ENCODE results near the gene PTPN20.

Gene PTPN20

DNA sequence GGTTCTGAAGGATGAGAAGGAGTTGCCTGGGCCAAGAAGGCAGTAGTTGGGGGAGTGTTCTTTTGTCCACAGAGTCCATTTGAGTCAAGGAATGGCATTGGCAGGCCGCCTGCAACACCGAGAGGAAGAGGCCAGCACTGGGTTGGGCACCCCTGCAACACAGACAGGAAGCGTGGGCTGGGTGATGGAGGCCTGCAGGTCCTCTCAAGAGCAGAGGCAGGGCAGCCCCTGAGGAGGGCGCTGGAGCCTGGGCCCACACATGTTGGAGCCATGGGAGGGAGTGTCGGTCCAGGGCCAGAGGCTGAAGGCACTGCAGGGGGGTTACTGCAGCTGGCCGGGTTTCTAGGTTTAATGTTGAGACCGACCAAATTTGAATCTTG lies 137.3 kb downstream of the PTPN20 start:
- no peak overlapping the region for H3K4me3 ChIP-seq (ENCODE audit: control insufficient read depth, low read depth, low read length)
- DNase-seq (ENCODE audit: low read depth) = no peak
- TF ChIP-seq, protein P1, sequence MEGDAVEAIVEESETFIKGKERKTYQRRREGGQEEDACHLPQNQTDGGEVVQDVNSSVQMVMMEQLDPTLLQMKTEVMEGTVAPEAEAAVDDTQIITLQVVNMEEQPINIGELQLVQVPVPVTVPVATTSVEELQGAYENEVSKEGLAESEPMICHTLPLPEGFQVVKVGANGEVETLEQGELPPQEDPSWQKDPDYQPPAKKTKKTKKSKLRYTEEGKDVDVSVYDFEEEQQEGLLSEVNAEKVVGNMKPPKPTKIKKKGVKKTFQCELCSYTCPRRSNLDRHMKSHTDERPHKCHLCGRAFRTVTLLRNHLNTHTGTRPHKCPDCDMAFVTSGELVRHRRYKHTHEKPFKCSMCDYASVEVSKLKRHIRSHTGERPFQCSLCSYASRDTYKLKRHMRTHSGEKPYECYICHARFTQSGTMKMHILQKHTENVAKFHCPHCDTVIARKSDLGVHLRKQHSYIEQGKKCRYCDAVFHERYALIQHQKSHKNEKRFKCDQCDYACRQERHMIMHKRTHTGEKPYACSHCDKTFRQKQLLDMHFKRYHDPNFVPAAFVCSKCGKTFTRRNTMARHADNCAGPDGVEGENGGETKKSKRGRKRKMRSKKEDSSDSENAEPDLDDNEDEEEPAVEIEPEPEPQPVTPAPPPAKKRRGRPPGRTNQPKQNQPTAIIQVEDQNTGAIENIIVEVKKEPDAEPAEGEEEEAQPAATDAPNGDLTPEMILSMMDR (IDR thresholded peaks at IDR 0.05; ENCODE audit: control insufficient read depth, insufficient read depth, low read depth, low read length, missing control alignments) = peak; percentile 15

DNA sequence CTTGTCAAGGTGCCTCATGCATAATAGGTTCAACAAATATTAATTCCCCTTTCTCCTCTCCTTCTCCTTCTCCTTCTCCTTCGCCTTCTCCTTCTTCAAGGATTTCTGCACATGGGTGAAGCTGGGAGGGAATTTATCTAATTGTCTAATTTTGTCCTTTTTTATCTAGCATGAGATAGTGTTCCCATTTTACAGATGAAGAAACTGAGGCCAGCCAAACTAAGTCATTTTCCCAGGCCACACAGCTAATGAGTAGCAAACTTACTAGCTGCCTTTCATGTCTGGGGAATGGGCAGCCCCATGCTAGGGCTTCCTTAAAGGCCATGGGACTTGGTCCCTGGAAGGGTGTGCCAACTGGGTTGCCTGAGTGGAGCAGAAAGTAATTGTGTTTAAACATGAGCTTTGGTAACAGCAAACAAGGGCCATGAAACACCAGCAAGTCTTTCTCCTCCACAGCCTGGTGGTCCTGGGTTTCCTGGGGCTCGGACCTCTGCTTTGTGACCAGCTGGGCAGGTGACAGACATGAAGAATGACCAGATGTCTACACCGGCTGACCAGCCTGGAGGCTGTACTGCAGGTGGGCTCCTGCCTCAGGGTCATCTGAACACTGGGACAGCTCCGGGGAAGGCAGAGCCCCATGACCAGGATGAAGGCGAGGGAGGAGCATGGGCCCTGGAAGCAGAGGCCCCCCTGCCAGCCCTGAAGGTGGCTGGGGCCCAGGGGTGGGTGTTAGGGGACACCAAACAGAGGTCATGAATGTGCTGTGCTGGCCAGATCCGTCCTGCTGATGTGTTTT lies 138.0 kb downstream of the PTPN20 start:
- DNase-seq (ENCODE audit: low read depth) = no peak
- TF ChIP-seq, protein P1 (IDR thresholded peaks at IDR 0.05; ENCODE audit: control insufficient read depth, insufficient read depth, low read depth, low read length, missing control alignments) = no peak

DNA sequence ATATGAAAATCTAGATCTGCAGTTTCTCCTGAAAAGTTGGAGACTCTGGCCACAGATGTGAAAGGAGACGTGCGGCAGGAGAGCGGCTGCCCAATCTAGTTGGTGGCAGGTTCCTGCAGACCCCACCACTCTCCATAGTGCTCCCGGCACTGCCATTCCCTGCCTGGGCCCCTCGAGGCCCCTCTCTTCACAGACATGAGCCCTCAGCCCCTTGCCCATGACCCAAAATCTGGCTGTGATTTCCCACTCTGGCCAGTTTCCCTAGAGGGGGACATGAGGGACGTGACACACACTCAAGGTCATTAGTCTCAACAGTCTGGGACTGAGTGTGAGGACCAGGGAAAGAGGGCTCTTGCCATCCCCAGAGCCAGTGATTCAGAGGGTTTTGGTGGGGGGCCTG lies 138.7 kb downstream of the PTPN20 start:
- no peak overlapping the region for H3K4me3 ChIP-seq (ENCODE audit: control insufficient read depth, low read depth, low read length)
- TF ChIP-seq, protein P1 (IDR thresholded peaks at IDR 0.05; ENCODE audit: control insufficient read depth, insufficient read depth, low read depth, low read length, missing control alignments) = no peak
- no peak for DNase-seq (ENCODE audit: low read depth)

More for the DNA sequence above, 138.0 kb downstream of the PTPN20 start:
- H3K4me3 ChIP-seq (ENCODE audit: control insufficient read depth, low read depth, low read length) = no peak overlapping the region

DNA sequence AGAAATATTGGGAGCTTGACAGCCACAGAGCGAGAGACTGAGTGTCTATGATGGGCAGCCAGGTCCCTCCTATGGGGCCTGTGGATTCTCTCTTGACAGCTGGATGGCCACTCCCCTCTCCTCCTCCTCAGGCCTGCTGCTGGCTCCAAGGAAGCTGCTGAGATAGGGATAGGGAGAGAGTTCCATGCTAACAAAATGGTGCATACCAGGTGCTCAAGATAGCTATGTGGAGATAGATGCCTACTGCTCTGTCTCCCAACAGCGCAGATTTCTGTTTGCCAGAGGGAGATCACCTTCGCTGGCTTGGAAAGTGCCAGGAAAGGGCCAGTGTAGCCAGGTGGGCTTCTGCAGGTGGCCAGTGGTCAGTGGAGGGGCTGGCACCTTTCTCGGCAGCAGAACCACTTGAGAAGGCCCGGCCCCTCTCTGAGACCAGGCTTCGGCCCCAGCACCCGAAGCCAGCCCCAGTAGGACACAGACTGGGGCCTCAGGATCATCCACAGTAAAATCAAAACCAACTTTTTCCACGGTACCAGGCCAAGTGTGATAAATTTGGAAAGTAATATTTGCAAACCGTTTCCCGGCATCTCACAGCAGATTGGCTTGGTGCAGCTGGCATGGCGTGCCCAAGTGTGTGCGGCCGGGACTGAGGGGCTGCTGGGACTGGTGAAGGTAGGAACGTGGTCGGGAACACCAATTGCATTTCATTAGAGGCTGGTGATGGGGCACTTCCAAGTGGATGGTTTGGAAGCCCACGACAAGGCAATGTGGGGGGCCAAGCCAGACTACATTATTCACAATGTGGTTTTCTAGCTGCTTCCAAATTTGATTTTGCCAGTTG lies 139.6 kb downstream of the PTPN20 start:
- no peak for DNase-seq (ENCODE audit: low read depth)
- no peak overlapping the region for H3K4me3 ChIP-seq (ENCODE audit: control insufficient read depth, low read depth, low read length)
- TF ChIP-seq, protein P1 (IDR thresholded peaks at IDR 0.05; ENCODE audit: control insufficient read depth, insufficient read depth, low read depth, low read length, missing control alignments) = no peak

DNA sequence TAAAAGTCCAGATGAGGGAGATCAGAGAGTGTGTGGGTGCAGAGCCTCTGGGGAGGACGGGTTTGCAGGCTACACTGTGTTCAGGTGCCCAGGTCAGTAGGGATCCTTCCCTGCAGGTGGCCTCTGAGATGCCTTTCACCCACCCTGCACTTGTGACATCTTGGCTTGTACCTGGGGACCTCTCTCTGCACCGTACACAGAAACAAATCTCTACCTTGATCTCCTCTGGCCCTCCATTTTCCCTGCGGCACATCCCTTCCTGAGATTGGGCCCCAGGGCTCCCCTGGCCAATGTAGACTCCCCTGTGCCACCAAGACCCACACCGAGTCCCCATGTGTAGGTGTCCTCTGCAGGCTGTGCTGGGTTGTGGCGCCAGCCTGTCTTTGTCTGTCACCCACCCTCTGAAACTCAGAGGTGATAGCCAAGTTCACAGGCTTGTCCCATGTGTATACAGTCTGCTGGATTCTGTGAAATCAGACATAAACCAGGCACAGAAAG lies 140.6 kb downstream of the PTPN20 start:
- no peak for DNase-seq (ENCODE audit: low read depth)
- H3K4me3 ChIP-seq (ENCODE audit: control insufficient read depth, low read depth, low read length) = no peak overlapping the region
- TF ChIP-seq, protein P1 (IDR thresholded peaks at IDR 0.05; ENCODE audit: control insufficient read depth, insufficient read depth, low read depth, low read length, missing control alignments) = no peak
